ENCODE results near the gene CST5. TPM values are rescaled to one million over a fixed set of nuclear protein-coding genes. Genes with fewer than 3 reads are reported as not detected.

Gene CST5
- total and polyA plus RNA-seq, 2 experiments from 2014 or later, result not detected

DNA sequence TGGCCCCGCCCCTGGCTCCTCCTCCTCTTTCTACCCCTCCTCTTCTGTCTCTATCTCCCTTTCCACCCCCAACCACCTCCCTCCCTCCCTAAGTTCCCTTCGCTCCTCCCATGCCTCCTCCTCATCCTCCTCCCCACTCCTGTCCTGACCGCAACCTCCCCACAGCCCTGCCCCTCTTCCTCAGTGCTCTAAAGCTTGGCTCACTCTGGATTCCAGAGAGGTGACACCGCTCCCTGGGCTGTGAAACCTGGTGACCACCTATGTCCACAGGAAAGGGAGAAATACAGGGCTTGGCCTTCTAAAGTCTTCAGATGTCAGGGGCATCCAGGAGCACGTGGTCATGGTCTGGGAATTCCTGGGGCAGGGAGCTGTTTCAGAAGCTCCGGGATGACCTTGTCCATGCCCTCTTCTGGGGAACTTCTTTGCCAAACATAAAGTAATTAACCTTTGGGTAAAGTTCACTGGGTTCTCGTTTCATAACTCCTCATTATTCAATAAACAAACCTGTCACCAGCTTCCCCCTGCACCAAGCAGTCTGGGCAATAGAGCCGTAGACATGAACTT, 345 bp upstream of the CST5 start:
- no peaks in the 10 kb centered on the region for H3F3A ChIP-seq (replicated peaks; ENCODE audit: low read depth)
- H3K79me2 ChIP-seq (replicated peaks; ENCODE audit: insufficient read depth), result no peaks in the 10 kb centered on the region
- no peak overlapping the region for H3K4me3 Mint-ChIP-seq

GRCh38 chr20:23878787-23879186, 761 bp downstream of the CST5 start:
- no peak overlapping the region for H3K27ac Mint-ChIP-seq
- no peaks in the 10 kb centered on the region for H3K79me2 ChIP-seq (replicated peaks; ENCODE audit: insufficient read depth)
- H3K27me3 Mint-ChIP-seq (ENCODE audit: insufficient read depth, low read depth, poor library complexity), result peaks cover 5% of the 10 kb centered on the region
- no peaks in the 10 kb centered on the region; the same call in 2 of the 3 replicates for H3K9me3 Mint-ChIP-seq
- H3K36me3 Mint-ChIP-seq (ENCODE audit: low read depth), result no peaks in the 10 kb centered on the region
- DNase-seq (ENCODE audit: low spot score), result no peak
- no peak overlapping the region for H3K4me3 ChIP-seq
- H4K20me1 ChIP-seq (replicated peaks; ENCODE audit: insufficient read depth), result no peaks in the 10 kb centered on the region
- no peaks in the 10 kb centered on the region for H3K4me1 ChIP-seq (ENCODE audit: insufficient read depth)
- H3K36me3 ChIP-seq (ENCODE audit: insufficient read depth), result no peaks in the 10 kb centered on the region
- H3K4me2 ChIP-seq, result no peak overlapping the region
- peaks cover 7% of the 10 kb centered on the region for H3K4me1 Mint-ChIP-seq
- no peak overlapping the region for H3K4me3 Mint-ChIP-seq
- H3K27me3 ChIP-seq (ENCODE audit: insufficient read depth), result no peaks in the 10 kb centered on the region
- H3K27ac ChIP-seq (ENCODE audit: low read depth), result no peak overlapping the region
- no peak for ATAC-seq
- no peaks in the 10 kb centered on the region for H3F3A ChIP-seq (replicated peaks; ENCODE audit: low read depth)
- peaks cover 4% of the 10 kb centered on the region; the same call in 1 of the 2 replicates for H3K9me2 ChIP-seq (ENCODE audit: insufficient read depth)
- H2AFZ ChIP-seq, result no peak overlapping the region
- TF ChIP-seq EZH2 (IDR thresholded peaks at IDR 0.05; ENCODE audit: low read depth, unreplicated experiment) (no peak), POLR2AphosphoS5 (IDR thresholded peaks at IDR 0.05; ENCODE audit: low read depth) (no peak), STAT1 (IDR thresholded peaks at IDR 0.05; ENCODE audit: unreplicated experiment) (no peak), ETS1 (IDR thresholded peaks at IDR 0.05) (no peak), CREB1 (CRISPR knock-in tag; IDR thresholded peaks at IDR 0.05; ENCODE audit: low read depth) (no peak), ZNF114 (CRISPR knock-in tag; IDR thresholded peaks at IDR 0.05) (no peak), NANOG (IDR thresholded peaks at IDR 0.05; ENCODE audit: borderline replicate concordance) (no peak), JUNB (IDR thresholded peaks at IDR 0.05; ENCODE audit: unreplicated experiment) (no peak)
- TF ChIP-seq, protein P1, sequence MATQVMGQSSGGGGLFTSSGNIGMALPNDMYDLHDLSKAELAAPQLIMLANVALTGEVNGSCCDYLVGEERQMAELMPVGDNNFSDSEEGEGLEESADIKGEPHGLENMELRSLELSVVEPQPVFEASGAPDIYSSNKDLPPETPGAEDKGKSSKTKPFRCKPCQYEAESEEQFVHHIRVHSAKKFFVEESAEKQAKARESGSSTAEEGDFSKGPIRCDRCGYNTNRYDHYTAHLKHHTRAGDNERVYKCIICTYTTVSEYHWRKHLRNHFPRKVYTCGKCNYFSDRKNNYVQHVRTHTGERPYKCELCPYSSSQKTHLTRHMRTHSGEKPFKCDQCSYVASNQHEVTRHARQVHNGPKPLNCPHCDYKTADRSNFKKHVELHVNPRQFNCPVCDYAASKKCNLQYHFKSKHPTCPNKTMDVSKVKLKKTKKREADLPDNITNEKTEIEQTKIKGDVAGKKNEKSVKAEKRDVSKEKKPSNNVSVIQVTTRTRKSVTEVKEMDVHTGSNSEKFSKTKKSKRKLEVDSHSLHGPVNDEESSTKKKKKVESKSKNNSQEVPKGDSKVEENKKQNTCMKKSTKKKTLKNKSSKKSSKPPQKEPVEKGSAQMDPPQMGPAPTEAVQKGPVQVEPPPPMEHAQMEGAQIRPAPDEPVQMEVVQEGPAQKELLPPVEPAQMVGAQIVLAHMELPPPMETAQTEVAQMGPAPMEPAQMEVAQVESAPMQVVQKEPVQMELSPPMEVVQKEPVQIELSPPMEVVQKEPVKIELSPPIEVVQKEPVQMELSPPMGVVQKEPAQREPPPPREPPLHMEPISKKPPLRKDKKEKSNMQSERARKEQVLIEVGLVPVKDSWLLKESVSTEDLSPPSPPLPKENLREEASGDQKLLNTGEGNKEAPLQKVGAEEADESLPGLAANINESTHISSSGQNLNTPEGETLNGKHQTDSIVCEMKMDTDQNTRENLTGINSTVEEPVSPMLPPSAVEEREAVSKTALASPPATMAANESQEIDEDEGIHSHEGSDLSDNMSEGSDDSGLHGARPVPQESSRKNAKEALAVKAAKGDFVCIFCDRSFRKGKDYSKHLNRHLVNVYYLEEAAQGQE (IDR thresholded peaks at IDR 0.05; ENCODE audit: unreplicated experiment), result no peak

More for the DNA sequence above, 345 bp upstream of the CST5 start:
- Mint-ChIP-seq H3K9me3 (no peaks in the 10 kb centered on the region; the same call in 2 of the 3 replicates), H3K36me3 (ENCODE audit: low read depth) (no peaks in the 10 kb centered on the region), H3K27me3 (ENCODE audit: insufficient read depth, low read depth, poor library complexity) (peaks cover 5% of the 10 kb centered on the region), H3K27ac (no peak overlapping the region), H3K4me1 (no peaks in the 10 kb centered on the region; the same call in 1 of the 3 replicates)
- no peak overlapping the region for H3K4me2 ChIP-seq
- DNase-seq (ENCODE audit: low spot score) (no peak), ATAC-seq (no peak)
- no peaks in the 10 kb centered on the region for H3K4me1 ChIP-seq (ENCODE audit: insufficient read depth)
- peaks cover 4% of the 10 kb centered on the region; the same call in 1 of the 2 replicates for H3K9me2 ChIP-seq (ENCODE audit: insufficient read depth)
- no peaks in the 10 kb centered on the region for H4K20me1 ChIP-seq (replicated peaks; ENCODE audit: insufficient read depth)
- no peaks in the 10 kb centered on the region for H3K27me3 ChIP-seq (ENCODE audit: insufficient read depth)
- TF ChIP-seq EZH2phosphoT487 (IDR thresholded peaks at IDR 0.05; ENCODE audit: unreplicated experiment) (no peak), JUNB (IDR thresholded peaks at IDR 0.05; ENCODE audit: unreplicated experiment) (no peak), CTCF (conservative IDR thresholded peaks at IDR 0.05; ENCODE audit: low read depth in 2 of 2) (no peak), NANOG (IDR thresholded peaks at IDR 0.05; ENCODE audit: borderline replicate concordance) (no peak), ZNF331 (CRISPR knock-in tag; IDR thresholded peaks at IDR 0.05; ENCODE audit: low read depth) (no peak), ETS1 (IDR thresholded peaks at IDR 0.05) (no peak)
- no peak overlapping the region for H3K27ac ChIP-seq (ENCODE audit: low read depth)
- H3K36me3 ChIP-seq (ENCODE audit: insufficient read depth), result no peaks in the 10 kb centered on the region
- no peak overlapping the region for H2AFZ ChIP-seq
- H3K4me3 ChIP-seq, result no peak overlapping the region
